ENCODE measurements around the gene BCOR.

DNA sequence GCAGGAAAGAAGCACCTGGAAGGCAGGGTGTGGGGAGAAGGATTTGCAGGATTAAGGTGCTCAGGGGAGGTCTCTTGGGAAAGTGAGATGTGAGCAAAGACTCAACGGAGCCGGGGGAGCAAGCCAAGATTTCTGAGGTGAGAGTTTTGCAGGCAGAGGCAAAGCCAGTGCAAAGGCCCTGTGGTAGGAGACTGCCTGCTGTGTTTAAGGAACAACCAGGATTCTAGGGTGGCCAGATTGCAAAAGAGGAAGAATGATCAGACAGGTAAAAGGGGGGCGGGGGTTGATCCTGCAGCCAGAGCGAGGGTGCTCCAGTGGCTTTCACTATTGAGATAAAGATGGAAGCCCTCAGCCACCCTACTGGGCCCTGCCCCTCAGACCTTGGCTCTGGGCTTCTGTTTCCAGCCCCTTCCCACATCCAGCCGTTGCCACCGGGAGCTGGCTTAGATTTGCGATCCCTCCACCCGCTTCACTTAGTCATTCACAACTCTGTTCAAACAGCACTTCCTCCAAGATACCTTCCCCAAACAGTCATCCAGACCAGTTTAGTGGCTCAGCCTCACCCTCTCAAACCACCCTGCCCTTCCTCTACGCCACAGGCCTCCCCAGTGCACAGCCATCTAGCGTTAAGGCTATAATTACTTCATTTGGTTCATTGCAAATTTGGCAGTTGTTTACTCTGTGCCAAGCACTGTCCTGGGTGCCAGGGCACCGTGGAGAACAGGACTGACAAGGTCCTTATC is 23.3 kb upstream of the BCOR start:
- no peak for TF ChIP-seq POLR2AphosphoS5 (IDR thresholded peaks at IDR 0.05; ENCODE audit: low read depth, low read length)
- TF ChIP-seq POLR2A (IDR thresholded peaks at IDR 0.05; ENCODE audit: low read depth, low read length), result no peak
